H9 (cell line): Measurements from ENCODE around the gene SERPINA3. TPM values are rescaled to one million over a fixed set of nuclear protein-coding genes. Genes with fewer than 3 reads are reported as not detected.

Experiments used
- DNase-seq: peaks from one replicate; pipeline ENCODE4 v3.0.0-alpha.2; 2017
- H2AFZ ChIP-seq: one replicate; pipeline ENCODE4 v1.6.1; 2013; ENCODE audit warnings: mild to moderate bottlenecking, low read length, control low read depth, moderate library complexity
- H2AK5ac ChIP-seq: 2 replicates; pipeline ENCODE4 v1.6.1; 2013; ENCODE audit warnings: low read length, control low read depth, mixed read lengths; ENCODE audit not compliant: insufficient read length
- H2BK120ac ChIP-seq: one replicate; pipeline ENCODE4 v1.6.1; 2013; ENCODE audit warnings: low read depth, mild to moderate bottlenecking, low read length, control low read depth, inconsistent platforms; ENCODE audit not compliant: poor library complexity, severe bottlenecking
- H2BK12ac ChIP-seq: 2 replicates; pipeline ENCODE4 v1.6.1; 2013; ENCODE audit warnings: low read length, control low read depth, mixed read lengths, low read depth; ENCODE audit not compliant: insufficient read length
- H2BK15ac ChIP-seq: 2 replicates; pipeline ENCODE4 v1.6.1; 2013; ENCODE audit warnings: low read depth, low read length, control low read depth
- H2BK20ac ChIP-seq: one replicate; pipeline ENCODE4 v1.6.1; 2013; ENCODE audit warnings: low read depth, mild to moderate bottlenecking, low read length, control low read depth, inconsistent platforms; ENCODE audit not compliant: poor library complexity, severe bottlenecking
- H2BK5ac ChIP-seq: 2 replicates; pipeline ENCODE4 v1.6.1; 2013; ENCODE audit warnings: low read length, control low read depth, mixed read lengths; ENCODE audit not compliant: insufficient read length
- H3K14ac ChIP-seq: 2 replicates; pipeline ENCODE4 v1.6.1; 2013; ENCODE audit warnings: low read length, control low read depth; ENCODE audit not compliant: insufficient read depth
- H3K18ac ChIP-seq: 2 replicates; pipeline ENCODE4 v1.6.1; 2013; ENCODE audit warnings: low read depth, mild to moderate bottlenecking, mixed read lengths, low read length, control low read depth; ENCODE audit not compliant: insufficient read length
- H3K23ac ChIP-seq: 2 replicates; pipeline ENCODE4 v1.6.1; 2013; ENCODE audit warnings: low read length, control low read depth, mixed read lengths, low read depth; ENCODE audit not compliant: insufficient read length
- H3K23me2 ChIP-seq: 2 replicates; pipeline ENCODE4 v1.6.1; 2013; ENCODE audit warnings: low read depth, mild to moderate bottlenecking, mixed read lengths, low read length, control low read depth; ENCODE audit not compliant: insufficient read length, poor library complexity, severe bottlenecking
- H3K27ac ChIP-seq: 2 replicates; pipeline ENCODE4 v1.5.1; 2013; ENCODE audit warnings: low read length, control low read depth, mixed read lengths, low read depth; ENCODE audit not compliant: insufficient read length
- H3K27me3 ChIP-seq: 2 replicates; pipeline ENCODE4 v1.6.1; 2013; ENCODE audit warnings: low read length, control low read depth, inconsistent platforms; ENCODE audit not compliant: insufficient read depth
- H3K4ac ChIP-seq: 2 replicates; pipeline ENCODE4 v1.6.1; 2013; ENCODE audit warnings: low read depth, mild to moderate bottlenecking, control low read depth, inconsistent platforms, low read length, moderate library complexity
- H3K4me1 ChIP-seq: 2 replicates; pipeline ENCODE4 v1.6.1; 2013; ENCODE audit warnings: low read length, control low read depth, inconsistent platforms; ENCODE audit not compliant: insufficient read depth
- H3K4me2 ChIP-seq: 2 replicates; pipeline ENCODE4 v1.6.1; 2013; ENCODE audit warnings: low read length, control low read depth, mixed read lengths; ENCODE audit not compliant: insufficient read length, insufficient read depth
- H3K56ac ChIP-seq: 2 replicates; pipeline ENCODE4 v1.6.1; 2013; ENCODE audit warnings: low read depth, mild to moderate bottlenecking, mixed read lengths, low read length, control low read depth; ENCODE audit not compliant: insufficient read length
- H3K79me1 ChIP-seq: 2 replicates; pipeline ENCODE4 v1.6.1; 2013; ENCODE audit warnings: low read depth, mild to moderate bottlenecking, moderate library complexity, low read length, control low read depth, inconsistent platforms; ENCODE audit not compliant: insufficient read depth, poor library complexity, severe bottlenecking
- H3K79me2 ChIP-seq: 2 replicates; pipeline ENCODE4 v1.6.1; 2013; ENCODE audit warnings: low read length, control low read depth, inconsistent platforms; ENCODE audit not compliant: insufficient read depth
- H3K9ac ChIP-seq: 2 replicates; pipeline ENCODE4 v1.6.1; 2013; ENCODE audit warnings: low read length, control low read depth, mixed read lengths; ENCODE audit not compliant: insufficient read length; ENCODE audit errors: extremely low read depth
- H3K9me3 ChIP-seq: one replicate; pipeline ENCODE4 v1.6.1; 2013; ENCODE audit warnings: low read depth, low read length, inconsistent platforms; ENCODE audit not compliant: control insufficient read depth
- H3T11ph ChIP-seq: one replicate; pipeline ENCODE4 v1.6.1; 2013; ENCODE audit warnings: mild to moderate bottlenecking, low read length, control low read depth, inconsistent platforms
- H4K20me1 ChIP-seq: one replicate; pipeline ENCODE4 v1.6.1; 2013; ENCODE audit not compliant: control insufficient read depth, insufficient read length, insufficient read depth
- H4K5ac ChIP-seq: 2 replicates; pipeline ENCODE4 v1.6.1; 2013; ENCODE audit warnings: low read depth, mild to moderate bottlenecking, mixed read lengths, low read length, control low read depth; ENCODE audit not compliant: insufficient read length
- H4K8ac ChIP-seq: replicated peaks from 2 replicates; pipeline ENCODE4 v1.6.1; 2013; ENCODE audit warnings: low read length, control low read depth, mixed read lengths, low read depth; ENCODE audit not compliant: insufficient read length
- H4K91ac ChIP-seq: 2 replicates; pipeline ENCODE4 v1.6.1; 2013; ENCODE audit warnings: low read depth, mild to moderate bottlenecking, moderate library complexity, mixed read lengths, low read length, control low read depth; ENCODE audit not compliant: insufficient read length
- H3K27ac Mint-ChIP-seq, 3 experiments: 2 replicates in 2 of 3; 3 replicates in 1 of 3; pipeline ENCODE4 v1.8.0; 2020 to 2021; ENCODE audit warnings: mixed read lengths in 3 of 3, mild to moderate bottlenecking in 1 of 3, moderate library complexity in 1 of 3
- H3K27me3 Mint-ChIP-seq: 2 replicates; pipeline ENCODE4 v1.8.0; 2021; ENCODE audit warnings: low read depth, mild to moderate bottlenecking, moderate library complexity, mixed read lengths
- H3K36me3 Mint-ChIP-seq, 3 experiments: 2 replicates in 2 of 3; 3 replicates in 1 of 3; pipeline ENCODE4 v1.8.0; 2020 to 2021; ENCODE audit warnings: low read depth in 3 of 3, mixed read lengths in 3 of 3; ENCODE audit not compliant: insufficient read depth in 1 of 3
- H3K4me1 Mint-ChIP-seq, 2 experiments: 2 replicates each; pipeline ENCODE4 v1.8.0; 2020; ENCODE audit warnings: mixed read lengths in 2 of 2
- H3K4me3 Mint-ChIP-seq, 2 experiments: 2 replicates in 1 of 2; 3 replicates in 1 of 2; pipeline ENCODE4 v1.8.0; 2020 to 2021; ENCODE audit warnings: mild to moderate bottlenecking in 2 of 2, mixed read lengths in 2 of 2, moderate library complexity in 1 of 2
- H3K9me3 Mint-ChIP-seq, 2 experiments: 2 replicates in 1 of 2; 3 replicates in 1 of 2; pipeline ENCODE4 v1.8.0; 2020; ENCODE audit warnings: mild to moderate bottlenecking in 2 of 2, mixed read lengths in 2 of 2, moderate library complexity in 1 of 2
- CTCF ChIP-seq: fragments of 200-600 bp; sonication (generic); conservative IDR thresholded peaks from 3 replicates; pipeline ENCODE4 v1.8.0; 2021; ENCODE audit warnings: antibody characterized with exemption, mild to moderate bottlenecking
- WGBS: extraction: QIAGEN DNeasy Blood & Tissue Kit; methylation state at CpG from one replicate; pipeline ENCODE4 v1.1.7; 2013; ENCODE audit warnings: missing lambda C conversion rate, low lambda C conversion rate, mixed read lengths; ENCODE audit not compliant: insufficient read length; ENCODE audit errors: extremely low coverage; 5-methylcytosine and 5-hydroxymethylcytosine counted together
- total RNA-seq: library from RNA; stranded (reverse); gene quantifications from 2 replicates; pipeline ENCODE4 v1.2.1, GENCODE V29; 2021

Gene SERPINA3
- total RNA-seq, 1 experiment from 2014 or later: not detected

- no peak overlapping the region for H3K14ac ChIP-seq
- no peak for TF ChIP-seq CTCF
- H4K91ac ChIP-seq: no peak overlapping the region
- no peak overlapping the region for H3K4ac ChIP-seq
- H3K4me1 ChIP-seq: no peaks in the 10 kb centered on the region
- H3K27ac ChIP-seq: no peak overlapping the region
- H2AK5ac ChIP-seq: no peak overlapping the region
- no peak overlapping the region for H2BK12ac ChIP-seq
- H4K8ac ChIP-seq: no peak overlapping the region
- Mint-ChIP-seq H3K4me1 (peaks cover 3 to 6% of the 10 kb centered on the region in 2 experiments; a peak in 3 of 4 replicates), H3K4me3 (no peak overlapping the region), H3K9me3 (peaks cover 0 to 5% of the 10 kb centered on the region in 2 experiments; a peak in 3 of 5 replicates), H3K27me3 (peaks cover 5% of the 10 kb centered on the region), H3K36me3 (no peaks in the 10 kb centered on the region), H3K27ac (no peak overlapping the region)
- no peak overlapping the region for H2BK120ac ChIP-seq
- H2BK20ac ChIP-seq: no peak overlapping the region
- H4K5ac ChIP-seq: no peak overlapping the region
- H3K9me3 ChIP-seq: no peaks in the 10 kb centered on the region
- no peak overlapping the region for H3K23ac ChIP-seq
- WGBS: no CpG with 5 or more reads among the region's 4 CpGs
- H3K4me2 ChIP-seq: no peak overlapping the region
- no peak for DNase-seq
- no peaks in the 10 kb centered on the region for H3K27me3 ChIP-seq
- H3K56ac ChIP-seq: no peak overlapping the region
- H3T11ph ChIP-seq: no peak overlapping the region
- no peak overlapping the region for H3K18ac ChIP-seq
- H4K20me1 ChIP-seq: no peaks in the 10 kb centered on the region
- H3K79me1 ChIP-seq: no peaks in the 10 kb centered on the region
- H3K79me2 ChIP-seq: no peaks in the 10 kb centered on the region; the same call in 1 of the 2 replicates
- H2AFZ ChIP-seq: no peak overlapping the region
- H2BK15ac ChIP-seq: no peak overlapping the region
- H2BK5ac ChIP-seq: no peak overlapping the region
- no peaks in the 10 kb centered on the region for H3K23me2 ChIP-seq
- no peak overlapping the region for H3K9ac ChIP-seq
Observed at GRCh38 chr14:94648801-94649200, 36.6 kb downstream of the SERPINA3 start.
